AG08396 (cell line): ENCODE data around the gene SWSAP1.
"Not testable (repeated sequence)": the region's sequence is repeated elsewhere in the genome, so short reads cannot be mapped to it uniquely, and the experiment has no call there.

Experiments
- DNase-seq: peaks from one replicate; pipeline ENCODE4 v3.0.0; 2012; ENCODE audit warnings: low spot score, mixed read lengths

The SWSAP1 gene

GRCh38 chr19:11374433-11375142 lies at the start of gene SWSAP1:
SWSAP1 (plus strand) TSS chr19:11374666; CDS start chr19:11374681, 15 bp downstream.
- peak; percentile 99 for DNase-seq

GRCh38 chr19:11324748-11325389 lies 49.6 kb upstream of the SWSAP1 start:
- DNase-seq, result no peak

- DNase-seq, result no peak
Observed at GRCh38 chr19:11325544-11325943, 48.9 kb upstream of the SWSAP1 start.

GRCh38 chr19:11330127-11330526 lies 44.3 kb upstream of the SWSAP1 start:
- DNase-seq, result no peak

GRCh38 chr19:11331502-11331901 lies 43.0 kb upstream of the SWSAP1 start:
- no peak for DNase-seq

GRCh38 chr19:11332822-11333221 lies 41.6 kb upstream of the SWSAP1 start:
- no peak for DNase-seq

- not testable (repeated sequence) for DNase-seq
Observed at GRCh38 chr19:11333838-11334237, 40.6 kb upstream of the SWSAP1 start.

- no peak for DNase-seq
Observed at GRCh38 chr19:11335449-11336146, 38.9 kb upstream of the SWSAP1 start.

GRCh38 chr19:11337080-11337479 lies 37.4 kb upstream of the SWSAP1 start:
- no peak for DNase-seq

GRCh38 chr19:11338121-11338520 lies 36.3 kb upstream of the SWSAP1 start:
- no peak for DNase-seq

GRCh38 chr19:11338569-11339253 lies 35.8 kb upstream of the SWSAP1 start:
- no peak for DNase-seq

GRCh38 chr19:11339254-11340098 lies 35.0 kb upstream of the SWSAP1 start, which contains the start of gene RAB3D:
RAB3D (minus strand) TSS chr19:11339657; CDS start chr19:11337399, 2,258 bp downstream.
- DNase-seq, result peak; percentile 97

- DNase-seq, result not testable (repeated sequence)
Observed at GRCh38 chr19:11340099-11340467, 34.4 kb upstream of the SWSAP1 start.

GRCh38 chr19:11342429-11342828 lies 32.0 kb upstream of the SWSAP1 start:
- no peak for DNase-seq

GRCh38 chr19:11345122-11345803 lies 29.2 kb upstream of the SWSAP1 start:
- DNase-seq, result no peak

GRCh38 chr19:11346104-11346940 lies 28.1 kb upstream of the SWSAP1 start, which contains the start of the genes CCDC159 and TMEM205:
CCDC159 (plus strand) TSS chr19:11346519; CDS start chr19:11346607, 88 bp downstream.
TMEM205 (minus strand) TSS chr19:11346268; CDS start chr19:11345619, 649 bp downstream.
- DNase-seq, result peak; percentile 97

- DNase-seq, result no peak
Observed at GRCh38 chr19:11347546-11348039, 26.9 kb upstream of the SWSAP1 start.

- no peak for DNase-seq
Observed at GRCh38 chr19:11349171-11349570, 25.3 kb upstream of the SWSAP1 start.

- DNase-seq, result not testable (repeated sequence)
Observed at GRCh38 chr19:11354102-11354501, 20.4 kb upstream of the SWSAP1 start.
